SK-N-SH treated with all-trans-retinoic acid at 6 μM for 48 hours (cell line): ENCODE data around the gene MYH9.

Source experiments
- BACH2 ChIP-seq: fragments of 250-450 bp; sonication (Bioruptor Pico); IDR thresholded peaks from 2 replicates; pipeline ENCODE4 v1.9.0; 2021; ENCODE audit warnings: mild to moderate bottlenecking, borderline replicate concordance
- CREB5 ChIP-seq: fragments of 250-450 bp; sonication (Bioruptor Pico); IDR thresholded peaks from 2 replicates; pipeline ENCODE4 v1.5.1; 2020; ENCODE audit warnings: low read depth, mild to moderate bottlenecking, moderate library complexity
- ESRRG ChIP-seq: fragments of 250-450 bp; sonication (Bioruptor Pico); IDR thresholded peaks from 2 replicates; pipeline ENCODE4 v1.6.1; 2021; ENCODE audit warnings: mild to moderate bottlenecking
- OSR1 ChIP-seq: fragments of 250-450 bp; sonication (Bioruptor Pico); IDR thresholded peaks from 2 replicates; pipeline ENCODE4 v1.8.0; 2022; ENCODE audit warnings: moderate library complexity, mild to moderate bottlenecking, inconsistent platforms
- TCF4 ChIP-seq: fragments of 250-450 bp; sonication (Bioruptor Pico); IDR thresholded peaks from 2 replicates; pipeline ENCODE4 v1.8.0; 2021; ENCODE audit warnings: mild to moderate bottlenecking, moderate library complexity, borderline replicate concordance

GRCh38 chr22:36238373-36239149 is 149.2 kb downstream of the MYH9 start:
- TF ChIP-seq TCF4 (CRISPR knock-in tag), result no peak
- no peak for TF ChIP-seq OSR1 (CRISPR knock-in tag)
- no peak for TF ChIP-seq ESRRG (CRISPR knock-in tag)
- no peak for TF ChIP-seq BACH2 (CRISPR knock-in tag)
- TF ChIP-seq CREB5 (CRISPR knock-in tag), result no peak
